Adipocyte (in vitro differentiated cells): ENCODE results near the gene ZSWIM6.

Source experiments
- DNase-seq: peaks from one replicate; pipeline ENCODE4 v3.0.0-alpha.2; 2015; ENCODE audit warnings: low read depth
- H3K27me3 ChIP-seq: replicated peaks from 2 replicates; pipeline ENCODE4 v1.7.0; 2013; ENCODE audit warnings: mild to moderate bottlenecking, low read length, moderate library complexity; ENCODE audit not compliant: control insufficient read depth, insufficient read depth
- H3K36me3 ChIP-seq: 2 replicates; pipeline ENCODE4 v1.7.0; 2013; ENCODE audit warnings: low read length, mild to moderate bottlenecking, moderate library complexity; ENCODE audit not compliant: control insufficient read depth, insufficient read depth, severe bottlenecking
- H3K4me1 ChIP-seq: 2 replicates; pipeline ENCODE4 v1.7.0; 2013; ENCODE audit warnings: mild to moderate bottlenecking, low read length, moderate library complexity; ENCODE audit not compliant: control insufficient read depth, insufficient read depth
- H3K4me3 ChIP-seq: 2 replicates; pipeline ENCODE4 v1.7.0; 2013; ENCODE audit warnings: mild to moderate bottlenecking, low read length, moderate library complexity
- H3K9ac ChIP-seq: 2 replicates; pipeline ENCODE4 v1.7.0; 2013; ENCODE audit warnings: mild to moderate bottlenecking, low read length, moderate library complexity
- H3K9me3 ChIP-seq: 2 replicates; pipeline ENCODE4 v1.7.0; 2013; ENCODE audit warnings: mild to moderate bottlenecking, low read length, moderate library complexity; ENCODE audit not compliant: control insufficient read depth

The ZSWIM6 gene

DNA sequence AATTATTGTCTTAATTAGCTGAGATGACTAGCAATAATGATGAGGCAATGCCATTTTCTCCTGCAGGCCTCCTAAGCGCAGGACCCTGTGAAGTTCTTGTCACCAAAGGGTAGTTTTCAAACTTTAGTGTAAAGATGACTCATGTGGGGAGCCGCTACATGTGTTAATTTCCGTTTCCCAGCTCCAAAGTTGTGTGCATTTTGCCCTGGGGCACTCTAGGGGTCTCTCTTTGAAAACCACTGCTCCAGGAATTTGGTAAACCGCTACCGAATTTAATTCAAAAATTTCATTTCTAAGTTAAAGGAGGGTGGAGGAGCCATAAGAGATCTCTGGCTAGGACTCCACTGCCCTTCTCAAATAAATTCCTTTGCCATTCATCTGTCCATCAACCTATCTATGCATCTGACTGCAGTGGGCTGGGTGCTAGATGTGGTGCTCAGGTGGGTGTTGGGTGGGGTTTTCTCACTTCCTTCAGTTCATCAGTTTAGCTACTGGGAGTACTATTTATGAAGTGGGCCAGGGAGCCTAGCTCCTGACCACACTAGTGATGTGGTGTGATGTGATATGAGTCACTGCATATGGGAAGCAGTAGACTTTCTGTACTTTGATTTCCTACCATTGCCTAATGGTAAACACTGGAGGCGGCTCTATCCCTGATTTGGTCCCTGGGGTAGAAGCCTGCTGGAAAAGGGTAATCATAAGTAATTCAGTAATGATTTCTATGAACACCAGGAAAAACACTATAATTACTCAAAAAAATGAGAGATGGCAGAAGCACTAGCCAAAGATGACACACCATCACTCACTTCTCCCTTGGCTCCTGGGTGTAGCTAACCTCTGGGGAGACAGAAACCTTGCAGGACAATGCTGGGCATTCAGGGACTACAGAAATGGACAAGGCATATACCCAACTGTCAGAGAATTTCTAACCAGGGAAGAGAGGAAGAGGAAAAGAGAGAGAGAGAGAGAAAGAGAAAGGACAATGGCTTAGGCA, 4.0 kb upstream of the ZSWIM6 start:
- no peaks in the 10 kb centered on the region for H3K36me3 ChIP-seq
- H3K9ac ChIP-seq, result peak overlapping the region; percentile 3
- H3K9me3 ChIP-seq, result no peaks in the 10 kb centered on the region
- H3K27me3 ChIP-seq, result no peaks in the 10 kb centered on the region
- peak overlapping the region; percentile 13 for H3K4me3 ChIP-seq
- DNase-seq, result peak; percentile 69
- peaks cover 37% of the 10 kb centered on the region for H3K4me1 ChIP-seq

DNA sequence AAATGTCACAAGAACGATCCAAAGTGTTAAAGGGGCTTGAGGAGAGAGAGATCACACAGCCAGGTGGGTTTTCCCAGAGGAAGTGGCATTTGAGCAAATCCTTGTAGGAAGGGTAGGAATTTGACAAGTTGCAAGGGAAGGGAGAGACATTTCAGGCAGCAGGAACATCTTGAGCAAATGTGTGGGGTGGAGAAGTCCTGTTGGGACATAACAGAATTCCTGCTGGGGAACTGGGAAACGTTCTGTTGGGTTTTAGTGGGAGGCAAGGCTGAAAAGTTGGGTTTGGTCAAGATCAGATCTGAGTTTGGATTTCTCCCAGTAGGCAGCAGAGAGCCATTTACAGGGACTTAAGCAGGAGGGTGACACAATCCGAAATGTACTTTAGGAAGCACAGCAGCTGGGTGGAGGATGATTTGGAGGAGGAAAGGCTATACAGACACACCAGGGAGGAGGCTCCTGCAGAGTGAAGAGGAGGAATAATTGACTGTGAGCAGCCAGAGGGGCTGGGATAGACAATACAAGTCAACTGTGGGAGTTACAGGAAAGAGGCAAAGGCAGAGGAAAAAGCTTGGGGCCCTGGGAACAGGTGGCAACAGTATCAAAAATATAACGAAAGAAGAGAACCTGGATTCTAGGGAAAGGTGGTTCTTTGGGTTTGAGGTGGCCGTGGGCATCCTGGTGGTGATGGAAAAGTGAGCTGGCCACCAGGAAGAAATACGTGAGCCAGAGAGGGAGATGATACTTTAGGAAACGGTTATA, 3.1 kb upstream of the ZSWIM6 start:
- H3K36me3 ChIP-seq, result no peaks in the 10 kb centered on the region
- peak overlapping the region; percentile 3 for H3K9ac ChIP-seq
- H3K4me1 ChIP-seq, result peaks cover 36% of the 10 kb centered on the region
- H3K27me3 ChIP-seq, result no peaks in the 10 kb centered on the region
- DNase-seq, result no peak
- no peaks in the 10 kb centered on the region for H3K9me3 ChIP-seq
- peak overlapping the region; percentile 98 for H3K4me3 ChIP-seq

DNA sequence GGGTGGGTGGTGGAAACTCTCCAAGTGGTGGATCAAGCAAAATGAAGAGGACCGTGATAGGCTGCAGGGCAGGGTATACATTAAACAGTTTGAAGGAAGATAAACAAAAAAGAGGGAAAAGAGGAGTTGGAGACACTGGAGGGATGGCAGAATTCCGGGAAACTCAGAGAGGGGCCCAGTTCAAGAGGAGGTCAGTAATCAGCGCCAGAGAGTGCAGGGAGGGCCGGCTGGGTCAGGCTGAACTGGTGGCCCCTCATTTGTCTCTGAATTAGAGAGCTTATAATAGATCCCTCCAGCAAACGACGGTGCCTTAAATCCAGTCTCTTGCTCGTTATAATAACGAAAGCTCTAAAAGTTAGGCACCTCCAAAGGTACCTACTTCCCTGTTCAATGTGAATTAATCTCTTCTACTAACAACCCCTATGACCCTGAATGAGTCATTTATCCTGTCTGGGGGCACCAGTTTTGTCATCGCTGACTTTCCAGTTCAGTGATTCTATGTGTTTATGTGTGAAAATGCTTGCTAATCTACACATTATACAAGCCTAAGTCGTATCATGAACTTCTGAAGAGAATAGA, 2.4 kb upstream of the ZSWIM6 start:
- H3K9ac ChIP-seq, result peak overlapping the region; percentile 89
- peak overlapping the region; percentile 98 for H3K4me3 ChIP-seq
- peaks cover 40% of the 10 kb centered on the region for H3K4me1 ChIP-seq
- H3K36me3 ChIP-seq, result no peaks in the 10 kb centered on the region
- H3K9me3 ChIP-seq, result no peaks in the 10 kb centered on the region
- no peaks in the 10 kb centered on the region for H3K27me3 ChIP-seq
- peak; percentile 30 for DNase-seq

DNA sequence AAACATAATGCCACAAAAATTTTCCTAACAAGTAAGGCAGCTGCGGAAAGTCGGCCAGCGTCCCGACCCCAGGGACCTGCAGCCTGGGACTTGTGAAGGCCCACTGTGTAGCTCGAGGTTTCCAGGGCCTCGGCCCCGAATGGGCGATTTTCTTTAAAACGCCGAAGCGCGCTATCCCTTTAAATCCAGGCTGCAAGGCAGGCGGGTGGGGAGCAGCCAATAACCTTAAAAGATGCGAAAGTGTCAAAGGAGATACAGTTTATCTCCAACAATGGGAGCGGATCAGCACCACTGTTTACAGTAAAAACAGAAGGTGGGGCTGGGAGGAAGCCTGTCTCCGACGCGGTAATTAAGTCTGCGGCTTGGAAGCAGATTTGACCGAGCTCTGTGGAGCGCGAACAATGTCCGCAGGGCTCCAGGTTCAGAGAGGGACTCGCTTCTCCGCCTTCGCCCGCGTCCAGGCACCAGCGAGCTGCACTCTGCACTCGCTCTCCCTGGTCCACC, 1.7 kb upstream of the ZSWIM6 start:
- Histone ChIP-seq H3K4me1 (peaks cover 47% of the 10 kb centered on the region), H3K4me3 (peak overlapping the region; percentile 98), H3K9ac (peak overlapping the region; percentile 89), H3K27me3 (no peaks in the 10 kb centered on the region), H3K36me3 (no peaks in the 10 kb centered on the region), H3K9me3 (no peaks in the 10 kb centered on the region)
- DNase-seq, result peak; percentile 72

DNA sequence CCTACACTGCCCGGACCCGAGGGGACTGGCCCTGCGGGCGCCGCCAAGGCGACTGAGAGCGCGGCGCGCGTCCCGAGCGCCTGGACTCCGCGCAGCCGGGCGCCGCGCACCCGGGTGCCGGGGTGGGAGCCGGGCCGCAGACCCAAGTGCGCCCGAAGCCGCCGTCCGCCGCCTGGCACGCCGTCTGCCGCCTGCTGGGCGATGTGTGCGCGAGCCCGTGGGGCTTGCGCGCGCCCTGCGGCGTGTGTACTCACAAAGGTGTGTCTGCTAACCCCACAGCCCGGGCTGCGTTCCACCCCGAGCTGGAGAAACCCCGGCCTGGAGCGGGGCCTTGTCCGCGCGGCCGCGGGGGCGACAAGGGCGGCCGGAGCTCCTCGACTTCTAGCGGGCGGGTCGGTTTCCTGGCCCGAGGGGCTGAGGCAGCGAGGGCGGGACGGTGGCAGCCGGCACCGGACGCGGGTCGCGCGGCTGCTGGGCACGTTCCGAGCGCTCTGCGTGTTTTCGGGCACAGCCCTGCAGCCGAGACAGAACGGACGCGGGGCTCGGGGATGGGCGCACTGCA, 1.1 kb upstream of the ZSWIM6 start:
- peak overlapping the region; percentile 98 for H3K4me3 ChIP-seq
- H3K27me3 ChIP-seq, result no peaks in the 10 kb centered on the region
- peak; percentile 92 for DNase-seq
- no peaks in the 10 kb centered on the region for H3K36me3 ChIP-seq
- peak overlapping the region; percentile 89 for H3K9ac ChIP-seq
- H3K4me1 ChIP-seq, result peaks cover 53% of the 10 kb centered on the region
- H3K9me3 ChIP-seq, result no peaks in the 10 kb centered on the region

DNA sequence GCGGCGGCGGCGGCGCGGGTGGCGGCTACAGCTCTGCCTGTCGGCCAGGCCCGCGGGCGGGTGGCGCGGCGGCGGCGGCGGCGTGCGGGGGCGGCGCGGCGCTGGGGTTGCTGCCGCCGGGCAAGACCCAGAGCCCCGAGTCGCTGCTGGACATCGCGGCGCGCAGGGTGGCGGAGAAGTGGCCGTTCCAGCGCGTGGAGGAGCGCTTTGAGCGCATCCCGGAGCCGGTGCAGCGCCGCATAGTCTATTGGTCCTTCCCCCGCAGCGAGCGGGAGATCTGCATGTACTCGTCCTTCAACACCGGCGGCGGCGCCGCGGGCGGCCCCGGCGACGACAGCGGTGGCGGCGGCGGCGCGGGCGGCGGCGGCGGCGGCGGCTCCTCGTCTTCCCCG, 296 bp downstream of the ZSWIM6 start:
- Histone ChIP-seq H3K9me3 (no peaks in the 10 kb centered on the region), H3K4me3 (peak overlapping the region; percentile 79), H3K4me1 (peaks cover 47% of the 10 kb centered on the region), H3K27me3 (no peaks in the 10 kb centered on the region), H3K9ac (peak overlapping the region; percentile 79), H3K36me3 (no peaks in the 10 kb centered on the region)
- peak; percentile 63 for DNase-seq

DNA sequence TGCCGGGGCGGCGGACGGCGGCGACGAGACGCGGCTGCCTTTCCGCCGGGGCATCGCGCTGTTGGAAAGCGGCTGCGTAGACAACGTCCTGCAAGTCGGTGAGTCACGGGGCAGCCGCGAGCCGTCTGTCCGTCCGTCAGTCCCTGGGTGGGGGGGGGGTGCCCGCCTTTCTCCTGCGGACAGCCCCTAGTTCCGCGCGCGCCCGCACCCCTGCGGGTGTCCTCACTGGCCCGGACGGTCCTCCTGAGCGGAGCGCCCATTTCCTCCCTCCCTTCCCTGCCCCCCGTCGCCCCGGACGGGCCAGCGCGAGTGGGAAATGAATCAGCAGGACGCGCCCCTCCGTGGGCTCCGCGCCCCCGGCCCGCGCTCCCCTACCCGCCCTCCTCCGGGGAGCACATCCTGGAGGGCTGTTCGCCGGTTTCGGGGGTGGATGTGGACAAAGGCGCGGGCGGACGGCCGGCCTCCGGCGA, 828 bp downstream of the ZSWIM6 start:
- H3K27me3 ChIP-seq, result no peaks in the 10 kb centered on the region
- no peaks in the 10 kb centered on the region for H3K36me3 ChIP-seq
- peak; percentile 77 for DNase-seq
- H3K4me1 ChIP-seq, result peaks cover 43% of the 10 kb centered on the region
- no peaks in the 10 kb centered on the region for H3K9me3 ChIP-seq
- H3K9ac ChIP-seq, result peak overlapping the region; percentile 88
- H3K4me3 ChIP-seq, result peak overlapping the region; percentile 91

DNA sequence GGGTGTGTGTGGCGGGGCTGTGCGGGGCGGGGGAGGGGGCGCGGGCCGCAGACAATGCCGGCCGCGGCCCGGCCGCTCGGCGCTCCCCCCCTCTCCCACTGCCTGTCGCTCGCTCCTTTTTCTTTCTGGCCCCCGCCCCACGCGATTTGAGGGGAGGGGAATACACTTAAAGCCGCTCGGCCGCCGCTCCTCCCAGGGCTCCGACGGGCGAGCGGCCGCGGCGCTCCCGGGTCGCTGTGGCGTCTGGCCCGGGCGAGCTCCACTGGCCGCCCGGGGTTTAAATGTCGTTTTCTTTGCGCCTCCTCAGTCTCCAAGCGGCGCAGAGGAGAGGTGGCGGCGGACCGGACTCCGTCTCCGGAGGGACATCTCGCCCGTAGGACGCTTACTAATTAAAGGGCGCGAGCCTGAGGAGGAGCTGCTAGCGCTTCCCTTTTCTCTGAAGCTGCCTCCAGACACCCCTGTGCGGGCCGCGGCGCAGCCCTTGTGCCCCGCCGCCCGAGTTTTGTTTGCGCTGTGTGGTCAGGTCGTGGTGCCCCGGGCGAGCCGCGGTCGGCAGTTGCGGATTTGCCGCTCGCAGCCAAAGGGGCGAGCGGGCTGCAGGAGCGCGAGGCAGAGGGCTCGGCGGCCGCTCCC, 1.4 kb downstream of the ZSWIM6 start:
- H3K36me3 ChIP-seq, result no peaks in the 10 kb centered on the region
- DNase-seq, result peak; percentile 68
- H3K27me3 ChIP-seq, result no peaks in the 10 kb centered on the region
- peaks cover 37% of the 10 kb centered on the region for H3K4me1 ChIP-seq
- H3K9me3 ChIP-seq, result no peaks in the 10 kb centered on the region
- peak overlapping the region; percentile 91 for H3K4me3 ChIP-seq
- peak overlapping the region; percentile 88 for H3K9ac ChIP-seq

DNA sequence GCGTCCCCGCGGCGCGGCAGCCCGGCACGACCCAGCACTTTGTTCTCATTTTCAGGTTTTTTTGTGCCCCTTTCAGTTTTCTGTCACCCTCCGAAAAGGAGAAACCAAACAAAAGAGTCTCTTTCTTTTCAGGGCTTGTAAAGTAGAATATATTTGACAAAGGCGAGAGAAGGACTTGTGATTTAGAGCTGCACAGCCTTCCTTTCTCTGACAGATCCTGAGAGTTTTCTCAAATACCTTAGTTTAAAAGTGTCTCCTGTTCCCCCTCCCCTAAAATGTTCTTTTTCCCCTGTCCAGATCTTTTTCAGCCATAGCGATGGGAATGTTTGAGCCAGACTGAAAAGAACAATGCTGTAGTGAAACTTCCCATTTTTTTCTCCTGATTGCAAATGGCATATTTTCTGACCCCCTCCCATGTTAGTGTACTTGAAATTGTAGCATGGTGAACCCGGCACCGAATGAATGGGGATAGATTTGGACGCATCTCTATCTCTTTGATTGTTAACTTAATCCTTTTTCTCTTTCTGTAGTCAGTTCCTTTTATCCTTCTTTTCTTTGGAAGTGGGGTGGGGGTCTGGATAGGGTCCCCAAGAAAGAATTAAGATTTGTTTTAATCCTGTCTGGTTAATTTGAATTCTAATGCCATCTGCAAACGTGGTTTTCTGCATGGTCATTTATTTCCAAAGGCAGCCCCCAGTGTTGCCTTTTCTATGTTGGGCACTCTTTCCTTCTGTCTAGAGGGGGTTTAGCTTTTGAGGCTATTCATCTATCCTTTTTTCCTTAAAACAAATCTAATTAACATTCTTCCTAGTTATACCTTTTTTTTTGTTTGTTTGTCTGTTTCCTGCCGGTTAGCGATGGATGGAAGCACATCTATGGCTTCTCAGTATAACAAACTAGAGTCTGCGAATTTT, 2.2 kb downstream of the ZSWIM6 start:
- H3K9me3 ChIP-seq, result no peaks in the 10 kb centered on the region
- DNase-seq, result peak; percentile 38
- peaks cover 30% of the 10 kb centered on the region for H3K4me1 ChIP-seq
- no peaks in the 10 kb centered on the region for H3K36me3 ChIP-seq
- peak overlapping the region; percentile 91 for H3K4me3 ChIP-seq
- peak overlapping the region; percentile 88 for H3K9ac ChIP-seq
- H3K27me3 ChIP-seq, result no peaks in the 10 kb centered on the region
